Adrenal gland (tissue), 5 donors: ENCODE results near the gene NPHP3.

Experiments
- CTCF ChIP-seq, 6 experiments: fragments of 450-650 bp in 4 of 6; fragments of 200-600 bp in 2 of 6; sonication (generic) in 1 of 6; IDR thresholded peaks; 1 replicate in 5 of 6; 2 replicates in 1 of 6; pipeline versions ENCODE4 v1.5.1 to v1.8.0; 2016 to 2021; ENCODE audit warnings: antibody characterized with exemption in 6 of 6, mild to moderate bottlenecking in 2 of 6, moderate library complexity in 1 of 6
- POLR2A ChIP-seq, 2 donors: fragments of 450-650 bp; IDR thresholded peaks; one replicate each; pipeline ENCODE4 v1.6.1; 2017; ENCODE audit warnings: antibody characterized with exemption in 2 of 2, mild to moderate bottlenecking in 2 of 2, moderate library complexity in 1 of 2
- donor health status: DM: no; HTN: no; CAD: no.

GRCh38 chr3:132659000-132659364, 63.2 kb downstream of the NPHP3 start:
- TF ChIP-seq CTCF (IDR thresholded peaks at IDR 0.05) (no peak), POLR2A (IDR thresholded peaks at IDR 0.05) (no peak)
